Stimulated activated CD8-positive, alpha-beta memory T cell treated with anti-CD3 and anti-CD28 coated beads, Interleukin-4, amount 100 ng/mL, for 4 hours (primary cell): ENCODE data around the gene GTF3C2.
"Not testable (repeated sequence)": the region's sequence is repeated elsewhere in the genome, so short reads cannot be mapped to it uniquely, and the experiment has no call there.

ENCODE experiments used
- DNase-seq, 2 donors: peaks; one replicate each; pipeline ENCODE4 v3.0.0-alpha.2; 2020; ENCODE audit warnings: low read depth in 2 of 2, low spot score in 1 of 2

GTF3C2 gene

DNA sequence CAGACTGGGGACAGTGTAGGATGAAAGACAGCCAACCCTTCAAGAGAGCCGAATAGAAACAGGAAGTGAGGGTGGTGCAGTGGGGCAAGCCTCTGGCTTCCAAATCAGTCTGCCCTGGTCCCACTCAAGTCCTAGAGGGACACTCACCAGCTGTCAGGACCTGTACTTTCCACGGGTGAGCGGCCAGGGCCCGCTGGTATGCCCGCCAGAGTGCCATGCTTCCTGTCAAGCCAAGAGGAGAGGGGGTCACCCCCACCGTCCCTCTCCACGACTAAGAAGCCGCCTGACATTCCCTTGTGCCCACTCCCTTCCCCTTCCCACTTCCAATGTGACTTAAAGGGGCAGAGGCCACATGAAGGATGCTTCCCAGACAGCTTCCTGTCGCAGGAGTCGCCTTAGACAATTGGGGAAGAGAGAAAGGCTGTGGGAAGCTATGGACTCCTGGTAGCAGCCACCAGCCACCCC lies 34.2 kb downstream of the GTF3C2 start:
- DNase-seq = no peak

- DNase-seq = no peak
Observed at GRCh38 chr2:27320958-27321543, 35.5 kb downstream of the GTF3C2 start.

DNA sequence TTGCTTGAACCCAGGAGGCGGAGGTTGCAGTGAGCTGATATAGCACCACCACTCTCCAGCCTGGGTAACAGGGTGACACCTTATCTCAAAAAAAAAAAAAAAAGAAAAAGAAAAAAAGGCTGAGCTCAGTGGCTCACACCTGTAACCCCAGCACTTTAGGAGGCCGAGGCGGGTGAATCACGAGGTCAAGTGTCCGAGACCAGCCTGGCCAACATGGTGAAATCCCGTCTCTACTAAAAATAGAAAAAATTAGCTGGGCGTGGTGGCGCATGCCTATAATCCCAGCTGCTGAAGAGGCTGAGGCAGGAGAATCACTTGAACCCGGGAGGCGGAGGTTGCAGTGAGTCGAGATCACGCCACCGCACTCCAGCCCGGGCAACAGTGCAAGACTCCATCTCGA lies 36.7 kb downstream of the GTF3C2 start:
- DNase-seq = not testable (repeated sequence)

GRCh38 chr2:27316655-27317412 lies 39.7 kb downstream of the GTF3C2 start:
- no peak for DNase-seq

GRCh38 chr2:27315122-27315521 lies 41.4 kb downstream of the GTF3C2 start:
- DNase-seq = no peak

DNA sequence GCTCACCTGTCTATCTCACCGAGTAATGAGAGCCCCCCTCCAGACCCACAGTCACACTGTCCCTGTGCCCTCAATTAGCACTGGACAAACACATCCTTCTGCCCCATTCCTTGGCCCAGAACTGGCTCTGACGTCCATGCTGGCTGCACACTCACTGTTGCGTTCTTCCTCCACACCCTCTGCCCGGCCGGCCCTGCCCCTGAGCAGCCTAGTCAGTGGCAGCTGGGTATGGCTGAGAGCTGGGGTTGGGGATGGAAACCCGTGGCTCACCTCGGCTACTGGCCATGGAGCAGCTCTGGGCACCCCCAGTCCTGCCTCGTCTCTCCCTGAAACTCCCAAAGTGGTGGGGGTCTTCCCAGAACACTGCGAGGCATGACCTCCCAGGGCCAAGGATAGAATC lies 41.9 kb downstream of the GTF3C2 start:
- no peak for DNase-seq

DNA sequence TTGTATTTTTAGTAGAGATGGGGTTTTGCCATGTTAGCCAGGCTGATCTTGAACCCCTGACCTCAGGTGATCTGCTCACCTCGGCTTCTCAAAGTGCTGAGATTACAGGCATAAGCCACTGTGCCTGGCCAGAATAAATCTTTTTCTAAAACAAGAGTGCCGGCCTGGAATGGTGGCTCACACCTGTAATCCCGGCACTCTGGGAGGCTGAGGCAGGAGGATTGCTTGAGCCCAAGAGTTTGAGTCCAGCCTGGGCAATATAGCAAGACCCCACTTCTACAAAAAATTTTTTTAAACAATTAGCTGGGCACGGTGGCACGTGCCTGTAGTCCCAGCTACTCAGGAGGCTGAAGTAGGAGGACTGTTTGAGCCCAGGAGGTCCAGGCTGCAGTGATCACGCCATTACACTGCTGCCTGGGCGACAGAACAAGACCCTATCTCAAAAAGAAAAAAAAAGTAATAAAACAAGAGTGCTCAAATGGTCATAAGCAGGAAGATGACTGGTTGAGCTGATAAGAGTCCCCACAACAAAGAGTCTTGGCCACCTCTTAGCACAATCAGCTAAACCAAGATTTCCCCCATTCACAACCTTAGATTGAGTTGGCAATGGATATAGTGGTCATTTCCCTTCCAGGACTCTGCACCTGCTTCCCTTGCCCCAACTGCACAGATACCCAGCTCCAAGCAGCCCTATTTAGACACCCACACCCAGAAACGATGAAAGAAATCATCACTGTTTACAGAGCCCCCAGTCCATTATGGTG lies 42.5 kb downstream of the GTF3C2 start:
- no peak for DNase-seq

DNA sequence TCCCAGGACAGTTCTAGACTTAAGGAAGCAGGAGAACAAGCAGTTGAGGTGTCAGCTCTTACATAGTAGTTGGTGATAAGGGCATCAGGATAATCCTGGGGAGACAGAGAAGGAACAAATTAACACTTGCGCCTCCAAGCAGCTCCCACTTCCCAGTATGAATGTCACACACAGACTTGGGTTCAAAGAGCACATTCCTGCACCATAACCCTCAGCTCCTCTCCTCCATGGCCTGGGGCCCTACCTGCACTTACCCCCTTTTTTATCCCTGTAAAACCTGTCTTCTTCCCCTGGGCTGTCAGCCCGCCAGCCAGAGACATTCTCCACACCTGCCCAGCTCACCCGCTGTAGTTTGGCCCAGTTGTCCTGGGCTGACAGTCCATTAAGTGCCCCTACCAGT lies 44.4 kb downstream of the GTF3C2 start:
- no peak for DNase-seq

- no peak for DNase-seq
Observed at GRCh38 chr2:27309651-27310050, 46.9 kb downstream of the GTF3C2 start.

DNA sequence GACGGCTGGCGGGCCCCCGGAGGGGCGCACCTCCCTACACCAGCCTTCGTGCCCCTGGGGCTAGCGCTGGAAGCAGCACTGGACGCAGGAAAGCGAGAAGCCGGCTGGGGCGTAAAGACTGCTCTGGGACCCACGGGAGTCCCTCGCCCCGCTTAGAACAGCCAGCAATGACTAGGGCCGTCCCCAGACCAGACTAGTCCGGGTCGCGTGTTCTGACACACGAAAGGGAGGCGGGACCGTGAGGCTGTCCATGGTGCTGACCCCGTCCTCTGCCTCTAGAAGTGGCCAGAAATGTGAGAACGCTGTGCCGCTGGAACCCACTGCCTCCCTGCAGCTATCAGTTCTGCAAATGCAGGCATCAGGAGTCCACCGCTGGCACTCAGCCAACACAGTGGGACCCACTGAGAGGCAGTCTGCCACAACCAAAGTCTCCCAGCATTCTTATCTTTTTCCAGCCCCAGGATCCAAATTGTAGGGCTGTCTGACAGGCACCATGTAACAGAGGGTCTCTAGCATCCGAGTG lies 48.1 kb downstream of the GTF3C2 start, which contains the start of gene UCN:
TSS of gene UCN (minus strand) at position 87 of the 523 bp plus-strand sequence. CDS start 550 bp downstream, outside the sequence.
- no peak for DNase-seq

DNA sequence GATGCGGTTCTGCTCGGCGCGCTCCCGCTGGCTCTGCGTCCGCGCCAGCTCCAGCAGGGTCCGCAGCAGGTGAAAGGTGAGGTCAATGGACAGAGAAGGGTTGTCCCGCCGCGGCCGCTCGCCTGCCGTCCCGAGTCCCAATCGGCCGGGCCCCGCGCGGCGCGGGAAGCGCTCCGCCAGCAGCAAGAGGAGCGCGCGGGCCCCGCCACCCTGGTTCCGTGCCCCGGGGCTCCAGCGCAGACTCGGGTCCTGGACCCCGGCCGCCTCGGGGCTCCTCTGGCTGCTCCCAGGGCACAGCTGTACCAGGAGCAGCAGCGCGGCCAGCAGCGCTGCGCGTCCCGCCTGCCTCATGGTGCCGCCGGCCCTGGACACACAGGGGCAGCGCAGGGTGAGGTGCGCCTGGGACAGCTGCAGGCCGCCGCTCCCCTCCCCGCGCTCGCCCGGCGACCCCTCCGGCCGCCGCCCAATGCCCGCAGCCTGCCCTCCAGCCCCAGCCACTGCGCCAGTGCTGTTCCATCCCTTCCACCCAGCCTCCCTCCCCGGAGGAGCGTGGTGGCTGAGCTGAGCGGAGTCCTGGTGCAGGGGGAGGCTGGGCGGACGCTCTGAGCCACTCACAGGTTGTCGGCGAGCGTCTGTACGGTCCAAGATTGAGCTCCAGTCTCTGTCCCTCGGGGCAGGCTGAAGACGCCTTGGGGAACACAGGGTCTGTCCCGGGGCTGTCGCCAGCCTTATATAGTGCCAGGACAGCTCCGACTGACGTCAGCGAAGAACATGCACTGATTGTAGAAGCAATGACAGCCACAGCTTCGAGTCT lies 48.8 kb downstream of the GTF3C2 start:
- DNase-seq = no peak

- no peak for DNase-seq
Observed at GRCh38 chr2:27307287-27307544, 49.3 kb downstream of the GTF3C2 start.

DNA sequence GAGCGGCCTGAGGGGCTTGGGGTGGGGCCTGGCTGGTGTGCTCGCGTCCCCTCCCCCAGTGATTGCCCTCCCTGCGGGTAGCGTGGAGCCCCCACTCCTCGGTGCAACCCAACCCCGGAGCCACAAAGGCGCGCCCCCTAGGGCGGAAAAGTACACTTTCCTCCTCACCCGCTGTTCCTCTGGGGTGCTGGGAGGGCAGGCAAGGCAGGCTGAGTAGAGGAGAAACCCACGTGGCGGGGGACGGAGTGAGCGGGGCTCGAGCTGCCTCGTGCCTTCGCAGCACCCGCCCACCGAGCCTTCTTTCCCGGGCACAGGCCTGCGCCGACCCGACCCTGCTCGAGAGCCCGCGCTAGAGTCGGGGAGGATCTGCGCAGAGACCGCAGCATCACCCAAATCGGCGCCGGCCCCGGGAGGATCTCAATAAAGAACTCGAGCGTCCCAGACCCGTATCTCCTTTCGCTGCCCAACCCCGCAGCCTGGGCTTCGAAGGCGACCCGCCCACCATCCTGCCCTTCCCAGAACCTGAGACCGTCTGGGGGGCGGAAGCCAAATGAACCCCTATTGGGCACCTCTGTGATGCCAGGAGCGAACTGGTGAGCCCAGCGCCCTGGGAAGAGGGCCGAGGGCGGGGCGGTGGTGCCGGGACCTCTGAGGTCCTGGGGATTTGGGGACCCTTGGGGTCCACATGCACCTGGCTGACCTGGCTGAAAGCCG lies 49.8 kb downstream of the GTF3C2 start:
- peak; percentile 14 to 18 for DNase-seq

- no peak for DNase-seq
Observed at GRCh38 chr2:27306136-27306535, 50.4 kb downstream of the GTF3C2 start.

- DNase-seq = no peak
Observed at GRCh38 chr2:27305516-27305915, 51.0 kb downstream of the GTF3C2 start.

DNA sequence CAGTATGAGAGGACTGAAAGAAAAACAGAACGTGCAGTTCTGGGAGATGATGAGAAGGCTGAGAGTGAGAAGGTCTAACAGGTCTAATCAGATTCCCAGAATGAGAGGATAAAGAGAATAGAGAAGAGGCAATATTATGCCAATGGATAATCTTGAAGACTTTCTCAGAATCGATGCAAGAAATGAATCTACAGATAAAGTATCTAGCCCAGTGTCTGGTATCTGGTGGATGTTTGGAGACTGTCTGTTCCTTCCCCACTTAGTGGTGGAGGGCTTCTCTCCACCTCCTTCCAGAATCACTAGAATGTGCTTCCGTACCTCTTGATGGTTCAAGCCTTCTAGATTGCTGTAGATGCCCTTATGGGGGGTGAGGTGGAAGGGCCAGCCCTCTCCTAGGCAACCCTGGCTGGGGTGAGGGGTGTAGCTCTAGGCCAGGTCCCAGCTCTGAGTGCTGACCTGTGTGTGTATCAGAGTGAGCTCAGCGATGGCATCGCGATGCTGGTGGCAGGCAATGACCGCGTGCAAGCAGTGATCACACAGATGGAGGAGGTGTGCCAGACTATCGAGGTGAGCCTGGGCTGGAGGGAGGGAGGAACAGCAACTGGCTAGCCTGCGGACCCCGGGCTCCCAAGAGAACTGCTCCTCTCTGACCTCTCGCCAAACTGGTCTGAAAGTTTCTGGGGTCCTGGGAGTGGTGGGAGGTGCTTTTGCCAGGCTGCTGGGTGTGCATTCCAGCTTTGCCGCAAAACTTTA lies 51.9 kb downstream of the GTF3C2 start:
- no peak for DNase-seq

GRCh38 chr2:27303093-27304025 lies 53.2 kb downstream of the GTF3C2 start:
- DNase-seq = no peak

- not testable (repeated sequence) for DNase-seq
Observed at GRCh38 chr2:27300606-27301005, 56.0 kb downstream of the GTF3C2 start.
